SHP77 (cell line): ENCODE data around the gene COG5.

Experiments used
- DNase-seq, 2 experiments: peaks; one replicate each; lab custom pipeline; 2025; lab: John Stamatoyannopoulos, UW

The COG5 gene

DNA sequence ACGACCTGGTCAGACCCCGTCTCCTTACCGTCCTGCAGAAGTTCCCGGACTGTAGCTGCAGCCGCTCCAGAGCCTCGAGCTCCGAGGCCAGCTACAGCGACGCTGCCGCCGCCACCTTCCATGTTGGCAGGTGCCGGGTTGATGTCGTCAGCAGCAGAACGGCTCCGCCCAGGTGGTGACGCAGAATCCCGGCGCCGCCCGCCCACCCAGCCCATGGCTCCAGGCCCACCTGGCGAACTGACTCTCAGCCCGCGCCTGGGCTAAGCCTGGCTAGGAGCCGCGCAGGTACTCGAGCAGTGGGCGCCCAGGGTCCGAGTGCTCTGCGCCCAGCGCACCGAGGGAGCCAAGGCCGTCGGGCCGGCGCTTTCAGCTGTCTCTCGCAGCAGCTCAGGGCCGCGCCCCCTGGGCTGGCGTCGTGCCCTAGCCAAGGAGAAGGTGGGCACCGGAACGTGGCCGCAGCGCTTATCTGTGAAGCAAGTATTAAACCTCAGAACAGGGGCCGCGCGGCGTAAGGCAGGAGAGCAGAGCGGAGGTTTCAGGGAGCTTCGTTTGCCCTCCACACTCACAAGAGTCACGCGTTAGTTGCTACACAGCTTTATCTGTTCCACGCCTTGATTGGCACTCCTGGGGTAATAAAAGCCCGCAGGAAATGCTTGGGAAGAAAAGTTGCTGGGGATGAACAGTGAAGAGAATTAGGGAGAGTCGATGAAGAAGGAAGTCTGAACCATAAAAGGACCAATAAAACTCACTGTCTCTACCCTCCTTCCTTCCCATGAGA, at the start of gene COG5, which contains the start of gene DUS4L:
Gene COG5, minus strand, starts transcription at position 146 of the 778 bp plus-strand sequence. Its CDS starts 24 bp downstream, at position 122.
Gene DUS4L, plus strand, starts transcription at position 197 of the 778 bp plus-strand sequence. CDS start 3,100 bp downstream, outside the sequence.
- peak; percentile 58 to 67 for DNase-seq

DNA sequence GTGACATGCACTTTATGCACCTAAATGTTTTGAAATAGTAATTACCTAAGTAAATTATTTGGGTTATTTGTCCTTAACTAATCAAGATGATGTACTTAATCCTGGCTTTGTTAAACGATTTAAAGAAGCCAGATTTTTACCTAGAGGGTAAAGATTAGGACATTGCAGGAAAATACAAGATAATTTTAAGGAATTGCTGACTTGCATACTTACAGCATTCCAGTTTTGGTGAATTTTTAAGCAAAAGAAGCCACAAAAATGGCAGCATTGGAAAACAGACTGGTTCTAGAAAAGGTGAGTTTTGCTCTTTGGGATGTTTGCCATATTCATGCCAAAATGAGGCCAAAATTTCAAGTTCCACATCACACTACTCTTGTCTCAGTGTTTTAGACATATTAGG, 49.7 kb upstream of the COG5 start:
- DNase-seq, result no peak

DNA sequence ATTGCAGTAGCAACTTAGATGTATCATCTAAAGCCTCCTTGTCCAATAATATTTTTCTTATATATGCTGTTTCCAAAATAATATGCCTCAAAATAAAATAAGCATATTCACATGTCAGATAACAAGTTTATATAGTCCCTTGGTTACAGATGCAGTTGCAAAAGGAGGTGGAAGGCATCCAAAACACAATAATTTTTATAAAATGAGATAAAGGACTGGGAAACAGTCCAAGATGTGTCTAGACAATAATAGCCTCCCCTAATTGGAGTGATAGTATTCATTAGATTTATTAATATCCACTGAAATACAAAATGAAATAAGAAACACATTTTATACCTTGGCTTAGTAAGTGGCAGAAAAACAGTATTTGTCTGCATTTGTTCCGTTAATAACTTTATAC, 46.6 kb upstream of the COG5 start:
- no peak for DNase-seq

DNA sequence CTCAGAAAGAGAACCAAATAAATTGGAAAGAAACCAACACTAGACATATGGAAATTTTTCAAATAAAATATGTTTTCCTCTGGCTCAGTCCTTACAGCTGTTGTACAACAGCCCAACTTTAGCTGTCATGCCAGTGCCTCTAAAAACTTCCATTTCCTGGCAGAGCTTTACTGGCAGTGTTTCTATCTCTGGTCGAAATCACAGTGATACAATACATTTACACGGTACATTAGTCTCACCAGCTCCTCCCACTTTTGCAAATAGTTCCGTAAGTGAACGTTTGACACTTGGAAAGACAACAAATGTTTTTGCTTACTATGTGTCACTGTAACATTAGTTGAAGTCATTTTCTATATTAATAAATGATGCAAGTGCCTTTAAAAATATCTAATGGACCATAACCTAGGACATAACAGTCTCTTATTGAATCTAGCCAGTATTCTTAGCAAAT, 46.1 kb upstream of the COG5 start:
- DNase-seq, result no peak

DNA sequence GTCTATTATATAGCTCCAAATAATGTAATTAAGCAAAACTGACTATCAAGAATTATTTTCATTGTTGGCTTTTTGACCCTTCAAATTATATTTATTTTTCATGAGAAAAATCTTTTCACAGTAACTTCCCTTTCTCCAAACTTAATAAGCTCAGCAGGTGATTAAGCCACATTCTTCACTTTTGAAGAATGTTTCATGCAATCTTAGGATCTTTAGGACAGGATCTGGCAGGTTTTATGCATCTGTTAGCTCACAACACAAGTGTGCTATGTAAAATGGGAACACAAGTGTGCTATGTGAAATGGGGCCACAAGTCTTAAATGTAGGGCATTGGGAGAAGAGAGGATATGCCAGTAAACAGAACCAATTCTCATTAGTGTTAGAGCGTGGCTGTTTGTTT, 42.6 kb upstream of the COG5 start:
- no peak for DNase-seq

DNA sequence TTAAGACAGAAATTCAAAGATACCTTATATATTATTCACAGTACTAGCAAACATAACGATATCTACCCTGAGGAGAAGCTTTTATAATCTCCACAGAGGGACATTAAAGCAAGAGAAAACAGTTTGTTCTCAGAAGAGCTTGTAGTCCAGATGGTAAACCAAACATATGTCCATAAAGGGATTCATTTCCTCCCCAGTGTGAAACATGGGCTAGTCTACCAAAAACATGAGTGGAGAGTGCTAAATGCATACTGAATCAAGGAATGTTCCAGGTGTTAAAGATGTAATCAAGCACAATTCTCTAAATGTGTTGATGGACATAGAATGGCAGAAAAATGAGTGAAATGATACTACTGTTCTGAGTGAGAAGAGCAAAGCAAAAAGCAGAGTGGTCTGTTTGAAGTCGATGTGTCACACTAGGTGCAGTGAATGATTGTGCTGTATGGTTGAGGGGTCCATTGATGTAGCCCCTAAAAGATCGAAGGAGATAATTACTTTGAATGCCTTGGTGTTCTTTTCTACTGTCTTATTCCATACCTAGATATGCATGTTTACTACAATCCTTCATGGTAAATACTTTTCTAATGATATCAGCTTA, 41.6 kb upstream of the COG5 start:
- DNase-seq, result no peak

DNA sequence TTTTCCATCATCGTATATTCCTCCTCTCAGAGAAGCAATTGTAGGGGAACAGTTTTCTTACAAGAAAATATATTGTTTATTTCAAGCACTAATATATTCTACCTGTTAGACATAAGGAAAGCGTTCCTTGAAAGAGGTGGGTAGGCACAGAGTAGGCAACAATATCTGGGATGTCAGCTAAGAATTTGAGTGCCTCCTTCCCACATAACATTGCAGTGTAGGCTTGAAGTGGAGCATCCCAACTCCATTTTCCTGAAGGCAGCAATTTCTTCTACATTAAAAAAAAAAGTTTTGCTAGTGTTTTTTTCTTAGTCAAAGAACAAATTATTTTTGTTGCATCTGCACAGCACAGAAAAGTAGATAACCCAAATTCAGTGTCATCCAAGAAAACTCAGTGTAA, 37.1 kb upstream of the COG5 start:
- DNase-seq, result no peak

DNA sequence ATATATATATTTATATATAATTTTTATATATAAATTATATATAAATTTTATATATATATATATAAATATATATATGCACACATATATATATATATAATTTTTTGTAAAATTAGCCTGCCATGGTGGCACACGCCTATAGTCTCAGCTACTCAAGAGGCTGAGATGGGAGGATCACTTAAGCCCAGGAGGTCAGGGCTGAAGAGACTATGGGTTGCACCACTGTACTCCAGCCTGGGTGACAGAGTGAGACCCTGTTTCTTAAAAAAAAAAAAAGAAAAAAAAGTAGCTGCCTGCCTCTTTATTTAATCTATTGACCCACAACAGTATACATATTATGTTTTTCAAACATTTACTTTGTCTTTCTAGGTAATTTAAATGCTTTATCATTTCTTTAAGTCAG, 35.5 kb upstream of the COG5 start:
- DNase-seq, result no peak

DNA sequence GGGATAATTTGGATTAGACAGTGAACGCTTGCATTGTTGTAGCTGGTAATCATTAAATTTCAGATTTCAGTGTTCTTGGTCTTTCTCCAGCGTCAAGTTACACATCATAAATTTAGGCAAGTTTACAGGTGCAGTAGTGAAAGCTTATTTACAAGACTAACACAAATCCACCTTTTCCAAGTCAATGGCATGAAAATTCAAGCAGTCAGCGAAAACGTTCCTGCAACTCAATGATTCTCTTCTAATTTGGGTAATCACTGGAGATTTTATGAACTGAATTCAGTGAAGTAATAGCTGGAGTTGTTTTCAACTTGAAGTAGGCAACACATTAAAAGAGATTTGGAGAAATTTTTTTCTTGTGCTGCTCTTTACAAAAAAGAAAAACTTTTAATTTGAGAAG, 34.2 kb upstream of the COG5 start:
- DNase-seq, result no peak

DNA sequence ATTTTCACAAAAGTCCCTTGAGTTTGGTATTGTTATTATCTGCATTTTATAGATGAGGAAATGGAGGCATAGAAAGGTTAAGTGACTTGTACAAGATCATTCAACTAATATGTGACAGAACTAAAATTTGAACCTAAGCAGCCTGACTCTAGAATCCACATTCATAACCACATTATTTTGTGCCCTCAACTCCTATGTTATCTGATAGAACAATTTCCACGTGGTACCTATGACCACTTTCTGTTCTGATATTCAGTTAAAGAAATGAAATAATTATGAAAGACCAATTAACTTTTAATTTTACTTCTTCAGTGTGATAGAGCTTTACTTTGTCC, 33.8 kb upstream of the COG5 start:
- no peak for DNase-seq

DNA sequence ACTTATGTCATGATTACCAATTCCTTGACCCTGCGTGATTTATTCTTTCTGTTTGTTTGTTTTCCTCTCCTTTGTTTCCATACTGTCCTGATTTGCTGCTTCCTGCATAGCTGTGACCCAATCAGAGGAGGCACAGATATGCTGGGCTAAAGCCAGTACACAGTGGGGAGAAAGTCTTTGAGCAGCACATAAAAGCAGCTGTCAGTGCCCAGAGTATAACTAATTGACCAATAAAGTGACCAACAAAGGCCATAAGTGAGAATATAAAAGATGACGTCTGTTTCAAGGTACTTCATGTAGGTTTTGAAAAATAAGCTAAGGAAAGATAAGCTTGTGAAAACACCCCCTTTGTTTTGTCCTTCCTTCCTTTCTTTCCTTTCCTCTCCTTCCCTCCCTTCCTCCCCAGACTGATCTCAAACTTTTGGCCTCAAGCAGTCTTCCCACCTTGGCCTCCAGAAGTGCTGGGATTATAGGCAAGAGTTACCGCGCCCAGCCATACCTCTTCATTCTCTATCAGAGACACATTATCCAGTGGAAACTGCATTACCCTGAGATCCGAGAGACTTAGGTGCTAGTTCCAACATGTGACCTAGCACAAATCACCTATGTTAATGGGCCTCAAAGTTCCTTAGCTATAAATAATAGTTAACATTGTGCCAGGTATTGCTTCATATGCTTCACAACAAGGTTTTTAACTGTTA, 33.3 kb upstream of the COG5 start:
- no peak for DNase-seq

DNA sequence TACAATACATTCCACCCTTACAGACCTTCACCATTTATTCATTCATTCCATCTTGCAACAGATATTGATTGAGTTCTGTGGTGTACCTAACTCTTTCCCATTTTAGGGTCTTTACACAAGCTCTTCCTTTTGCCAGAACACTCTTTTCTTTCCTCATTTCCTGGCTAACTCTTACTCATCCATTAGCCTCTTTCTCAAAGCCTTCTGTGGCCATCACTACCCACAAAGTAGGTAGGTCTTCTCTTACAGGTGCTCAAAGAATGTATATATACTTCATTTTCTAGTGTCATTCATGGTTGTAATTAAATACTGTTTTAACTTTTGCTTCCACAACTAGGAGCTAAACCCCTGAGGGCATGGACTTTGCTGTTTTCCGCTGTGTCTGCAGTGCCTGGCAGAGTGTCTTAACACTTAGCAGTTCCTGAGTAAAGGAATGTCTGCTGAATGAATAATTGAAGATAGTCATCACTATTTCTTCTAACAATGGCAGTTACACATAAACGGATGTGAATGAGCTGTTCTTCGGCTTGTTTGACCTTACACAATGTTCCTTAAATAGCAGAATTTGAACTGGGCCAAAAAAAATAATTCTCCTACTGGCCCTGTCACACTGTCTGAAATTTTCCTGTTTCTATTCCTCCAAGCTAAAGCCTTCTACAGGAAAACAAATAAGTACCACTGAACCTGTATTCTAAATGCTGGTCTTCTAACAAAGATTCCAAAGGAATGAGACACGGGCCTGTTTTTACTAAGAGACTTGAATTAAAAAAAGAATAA, 31.4 kb upstream of the COG5 start:
- DNase-seq, result no peak

DNA sequence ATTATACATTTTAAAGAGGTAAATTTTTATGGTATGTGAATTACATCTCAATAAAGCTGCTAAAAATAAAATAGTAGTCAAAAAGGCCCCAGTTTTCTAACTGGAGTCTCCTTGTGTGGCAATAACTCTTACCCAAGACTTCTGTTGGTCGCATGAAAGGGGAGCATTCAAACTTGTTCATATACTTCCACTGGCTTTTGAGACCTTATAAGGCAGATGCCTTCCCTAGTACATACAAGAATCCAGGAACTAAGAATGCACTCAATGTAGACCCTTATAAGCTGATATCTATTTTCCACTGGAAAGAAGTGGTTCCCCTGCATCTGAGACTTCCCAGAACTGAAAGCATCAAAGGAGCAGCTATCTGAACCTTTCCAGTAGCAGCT, 29.3 kb upstream of the COG5 start:
- DNase-seq, result no peak

DNA sequence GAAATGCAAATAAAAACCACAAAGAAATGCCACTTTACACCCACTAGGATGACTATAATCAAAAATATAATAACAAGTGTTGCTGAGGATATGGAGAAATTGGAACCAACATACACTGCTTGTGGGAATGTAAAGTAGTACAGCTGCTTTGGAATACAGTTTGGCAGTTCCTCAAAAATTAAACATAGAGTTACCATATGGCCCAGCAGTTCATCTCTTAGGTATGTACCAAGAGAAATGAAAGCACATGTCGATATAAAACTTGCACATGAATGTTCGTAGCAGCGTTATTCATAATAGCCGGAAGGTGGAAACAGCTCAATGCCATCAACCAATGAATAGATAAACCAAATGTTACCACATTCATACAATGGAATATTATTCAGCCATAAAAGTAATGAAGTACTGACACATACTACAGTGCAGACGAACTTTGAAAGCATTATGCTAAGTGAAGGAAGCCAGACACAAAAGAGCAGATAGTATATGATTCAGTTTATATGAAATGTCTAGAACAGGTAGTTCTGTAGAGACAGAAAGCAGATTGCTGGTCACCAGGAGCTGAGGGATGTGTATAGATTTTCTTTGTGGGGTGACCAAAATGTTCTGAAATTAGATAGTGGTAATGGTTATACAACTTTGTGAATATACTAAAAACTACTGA, 28.8 kb upstream of the COG5 start:
- DNase-seq, result no peak

DNA sequence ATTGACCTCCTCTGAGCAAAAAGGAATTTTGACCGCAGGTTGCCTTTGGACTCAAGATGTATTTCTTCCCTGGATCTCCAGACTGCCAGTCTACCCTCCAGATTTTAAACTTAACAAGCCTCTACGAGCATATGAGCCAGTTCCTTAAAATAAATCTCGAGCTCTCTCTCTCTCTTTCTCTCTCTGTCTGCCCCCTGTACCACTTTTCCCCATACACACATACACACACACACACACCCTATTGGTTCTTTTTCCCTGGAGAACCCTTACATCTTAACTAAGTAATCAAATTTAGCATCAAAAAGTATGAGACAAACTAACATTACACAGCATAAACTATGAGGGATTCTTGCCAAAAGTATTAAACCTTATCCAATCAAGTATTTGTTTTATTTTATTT, 27.7 kb upstream of the COG5 start:
- no peak for DNase-seq

DNA sequence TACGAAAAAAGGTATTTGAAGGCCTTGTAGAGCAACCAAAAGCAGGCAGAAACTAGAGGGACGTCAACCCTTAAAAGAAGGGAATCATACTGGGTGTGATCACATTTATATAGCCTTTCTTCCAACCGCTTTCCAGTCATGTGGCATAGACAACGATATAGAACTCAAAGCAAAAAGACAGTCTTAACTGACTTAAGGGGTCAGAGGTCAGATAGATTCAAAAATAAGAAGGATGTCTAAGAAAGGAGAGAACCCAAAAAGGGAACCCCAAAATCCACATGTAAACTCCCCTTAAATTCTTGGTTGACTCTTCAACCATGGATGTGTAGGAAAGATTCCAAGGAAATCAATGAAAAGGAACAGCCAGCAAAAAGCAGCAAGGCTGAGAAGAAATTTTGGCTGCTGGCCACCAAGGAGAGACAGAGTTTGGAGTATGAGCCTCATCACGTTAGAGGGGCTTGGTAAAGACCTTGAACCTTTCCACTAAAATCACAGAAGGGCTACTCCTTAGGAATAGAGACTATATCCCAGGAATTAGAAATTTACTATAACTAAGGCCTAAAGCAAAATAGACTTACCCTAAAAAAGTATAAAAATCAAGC, 24.9 kb upstream of the COG5 start:
- no peak for DNase-seq

DNA sequence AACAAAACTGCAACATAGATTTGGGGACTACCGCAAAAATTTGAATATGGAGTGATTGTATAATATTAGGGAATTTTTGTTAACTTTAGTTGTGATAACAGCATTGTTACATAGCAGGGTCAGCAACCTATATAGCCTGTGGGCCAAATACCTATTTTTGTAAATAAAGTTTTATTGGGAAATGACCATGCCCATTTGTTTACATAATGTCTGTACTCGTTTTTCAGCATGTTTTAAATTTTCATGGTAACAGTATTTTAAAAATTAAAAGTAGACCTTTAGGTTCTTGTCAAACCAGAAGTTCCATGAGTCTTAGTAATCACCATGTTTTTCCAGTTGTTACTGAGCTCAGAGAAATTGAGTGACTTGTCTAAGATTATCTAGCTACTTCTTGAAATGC, 21.0 kb upstream of the COG5 start:
- no peak for DNase-seq

DNA sequence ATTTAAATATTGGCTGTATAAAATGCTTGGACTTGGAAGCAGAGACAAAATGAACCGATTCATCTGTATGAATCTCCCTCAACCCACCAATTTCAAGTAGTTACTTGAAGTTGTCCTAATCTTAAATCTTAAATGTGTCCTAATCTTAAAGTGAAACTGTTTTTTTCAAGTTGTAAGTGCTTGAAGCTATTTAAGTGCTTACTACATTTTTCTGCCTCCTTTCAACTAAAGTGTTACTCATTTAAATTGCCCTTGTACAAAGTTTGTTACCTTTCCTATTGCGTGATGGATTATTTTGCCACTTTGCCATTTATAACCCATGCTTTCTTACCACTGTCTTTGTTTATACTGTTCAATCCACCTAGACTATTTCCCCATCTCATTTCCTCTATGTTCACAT, 19.2 kb upstream of the COG5 start:
- no peak for DNase-seq

DNA sequence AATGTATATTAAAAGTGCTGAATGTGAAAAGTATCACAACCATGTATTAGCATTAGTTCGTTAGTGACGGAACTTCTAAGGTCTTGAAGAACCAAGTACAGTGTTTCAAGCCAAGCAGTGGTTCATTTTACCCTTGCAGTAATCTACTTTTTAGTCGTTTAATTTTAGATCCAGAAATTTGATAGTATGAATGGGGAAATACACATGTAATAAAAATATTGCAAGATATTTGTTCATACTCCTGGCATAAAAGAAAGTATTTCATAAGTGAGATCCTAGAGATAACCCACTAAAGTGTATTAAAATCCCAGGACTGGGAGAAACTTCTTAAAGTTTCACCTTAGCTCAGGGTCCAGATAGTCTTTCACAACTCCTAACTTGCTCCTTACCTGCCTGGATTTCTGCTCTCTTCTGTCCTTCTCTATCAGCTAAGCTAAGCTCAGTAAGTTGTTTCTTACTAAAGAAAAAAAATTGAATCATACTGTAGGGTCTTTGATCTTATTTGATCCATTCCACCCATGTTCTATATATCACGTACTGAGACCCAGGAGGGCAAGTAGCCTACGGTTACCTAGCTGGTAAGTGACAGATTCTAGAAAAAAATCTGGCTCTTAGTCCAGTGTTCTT, 17.8 kb upstream of the COG5 start:
- DNase-seq, result no peak

DNA sequence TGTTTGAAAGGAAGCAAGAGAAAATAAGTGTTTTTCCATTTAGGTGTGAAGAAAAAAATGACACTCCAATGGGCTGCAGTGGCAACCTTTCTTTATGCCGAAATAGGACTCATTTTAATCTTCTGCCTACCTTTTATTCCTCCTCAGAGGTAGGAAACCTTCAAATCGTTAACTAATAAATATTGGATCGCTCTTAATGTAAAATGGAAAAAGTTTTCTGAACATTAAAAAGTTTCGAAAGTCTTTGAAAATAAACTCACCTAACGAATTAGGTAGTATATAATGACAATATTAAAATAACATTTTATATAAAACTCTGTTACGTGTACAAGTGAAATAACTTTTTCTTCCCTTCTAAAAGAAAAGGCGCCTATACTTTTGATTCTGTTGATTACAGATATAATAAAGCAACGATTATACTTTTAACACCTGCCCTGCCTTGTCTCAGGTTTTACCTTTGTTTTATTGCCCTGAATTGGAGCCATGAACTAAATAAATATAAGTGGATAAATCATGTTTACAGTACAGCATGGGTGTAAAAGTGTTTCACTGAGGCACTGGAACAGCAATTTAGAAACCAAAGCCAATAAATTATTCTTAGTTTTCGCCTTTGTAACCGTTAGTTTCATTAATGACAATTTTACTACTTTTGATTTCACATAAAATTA, 17.1 kb upstream of the COG5 start:
- no peak for DNase-seq
